Peyer's patch (tissue), 4 donors: ENCODE data around the gene MRE11.

Source experiments
- CTCF ChIP-seq, 6 experiments: fragments of 450-650 bp in 4 of 6; fragments of 200-600 bp in 2 of 6; sonication (generic) in 1 of 6; IDR thresholded peaks; one replicate each; pipeline ENCODE4 v1.5.1; 2017 to 2019; ENCODE audit warnings: antibody characterized with exemption in 6 of 6, mild to moderate bottlenecking in 3 of 6, moderate library complexity in 1 of 6
- POLR2A ChIP-seq, 2 donors: fragments of 450-650 bp; IDR thresholded peaks; one replicate each; pipeline ENCODE4 v1.5.1; 2017; ENCODE audit warnings: antibody characterized with exemption in 2 of 2, mild to moderate bottlenecking in 2 of 2, moderate library complexity in 2 of 2

GRCh38 chr11:94376841-94377240 is 116.8 kb downstream of the MRE11 start:
- TF ChIP-seq CTCF (IDR thresholded peaks at IDR 0.05) (no peak), POLR2A (IDR thresholded peaks at IDR 0.05) (no peak)
